ENCODE results near the gene FAHD2A.

Gene FAHD2A

DNA sequence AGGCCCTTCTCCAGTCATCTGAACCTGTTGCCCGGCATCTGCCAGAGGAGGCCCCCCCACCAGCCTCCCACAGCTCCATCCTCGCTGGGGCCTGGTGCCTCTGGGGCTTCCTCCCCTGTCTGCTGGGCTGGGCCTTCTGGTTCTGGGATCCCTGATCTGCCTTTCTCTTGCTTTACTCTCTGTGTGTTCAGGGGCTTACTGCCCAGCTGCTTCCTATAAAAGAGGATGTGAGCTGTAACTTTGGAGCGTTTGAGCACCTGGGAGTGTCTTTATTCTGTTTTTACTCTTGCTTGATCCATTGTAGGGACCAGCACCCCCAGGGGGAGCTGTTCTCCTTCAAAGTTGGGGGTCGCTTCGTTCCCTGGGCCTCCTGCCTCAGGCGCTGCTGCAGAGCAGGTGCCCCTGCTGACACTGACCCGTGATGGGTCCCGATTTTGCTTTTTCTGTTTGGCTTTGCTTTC, 23.1 kb upstream of the FAHD2A start:
- Histone ChIP-seq H3K9me2 (ENCODE audit: low read depth, low read length) (no peaks in the 10 kb centered on the region), H3K9ac (ENCODE audit: low read length) (no peak overlapping the region), H3K36me3 (ENCODE audit: insufficient read depth, low read length) (no peaks in the 10 kb centered on the region), H3F3A (ENCODE audit: insufficient read depth, low read length) (no peaks in the 10 kb centered on the region), H3K79me2 (ENCODE audit: insufficient read depth, low read length) (no peaks in the 10 kb centered on the region), H2AFZ (ENCODE audit: low read length) (no peak overlapping the region), H3K27me3 (ENCODE audit: insufficient read depth, low read length) (no peaks in the 10 kb centered on the region), H4K20me1 (ENCODE audit: insufficient read depth, low read length) (no peaks in the 10 kb centered on the region), H3K27ac (ENCODE audit: low read depth, low read length, poor library complexity, severe bottlenecking) (no peak overlapping the region), H3K9me3 (ENCODE audit: low read length) (no peaks in the 10 kb centered on the region), H3K4me1 (ENCODE audit: insufficient read depth, low read length, severe bottlenecking) (no peaks in the 10 kb centered on the region), H3K4me3 (ENCODE audit: low read depth, low read length, poor library complexity, severe bottlenecking) (no peak overlapping the region), H3K4me2 (ENCODE audit: low read length) (no peak overlapping the region)
- TF ChIP-seq, protein P1, sequence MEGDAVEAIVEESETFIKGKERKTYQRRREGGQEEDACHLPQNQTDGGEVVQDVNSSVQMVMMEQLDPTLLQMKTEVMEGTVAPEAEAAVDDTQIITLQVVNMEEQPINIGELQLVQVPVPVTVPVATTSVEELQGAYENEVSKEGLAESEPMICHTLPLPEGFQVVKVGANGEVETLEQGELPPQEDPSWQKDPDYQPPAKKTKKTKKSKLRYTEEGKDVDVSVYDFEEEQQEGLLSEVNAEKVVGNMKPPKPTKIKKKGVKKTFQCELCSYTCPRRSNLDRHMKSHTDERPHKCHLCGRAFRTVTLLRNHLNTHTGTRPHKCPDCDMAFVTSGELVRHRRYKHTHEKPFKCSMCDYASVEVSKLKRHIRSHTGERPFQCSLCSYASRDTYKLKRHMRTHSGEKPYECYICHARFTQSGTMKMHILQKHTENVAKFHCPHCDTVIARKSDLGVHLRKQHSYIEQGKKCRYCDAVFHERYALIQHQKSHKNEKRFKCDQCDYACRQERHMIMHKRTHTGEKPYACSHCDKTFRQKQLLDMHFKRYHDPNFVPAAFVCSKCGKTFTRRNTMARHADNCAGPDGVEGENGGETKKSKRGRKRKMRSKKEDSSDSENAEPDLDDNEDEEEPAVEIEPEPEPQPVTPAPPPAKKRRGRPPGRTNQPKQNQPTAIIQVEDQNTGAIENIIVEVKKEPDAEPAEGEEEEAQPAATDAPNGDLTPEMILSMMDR (IDR thresholded peaks at IDR 0.05; ENCODE audit: low read length), result peak; percentile 16; the same call in 1 of the 2 replicates
- no peak for TF ChIP-seq EZH2 (IDR thresholded peaks at IDR 0.05; ENCODE audit: borderline replicate concordance, low read length)

DNA sequence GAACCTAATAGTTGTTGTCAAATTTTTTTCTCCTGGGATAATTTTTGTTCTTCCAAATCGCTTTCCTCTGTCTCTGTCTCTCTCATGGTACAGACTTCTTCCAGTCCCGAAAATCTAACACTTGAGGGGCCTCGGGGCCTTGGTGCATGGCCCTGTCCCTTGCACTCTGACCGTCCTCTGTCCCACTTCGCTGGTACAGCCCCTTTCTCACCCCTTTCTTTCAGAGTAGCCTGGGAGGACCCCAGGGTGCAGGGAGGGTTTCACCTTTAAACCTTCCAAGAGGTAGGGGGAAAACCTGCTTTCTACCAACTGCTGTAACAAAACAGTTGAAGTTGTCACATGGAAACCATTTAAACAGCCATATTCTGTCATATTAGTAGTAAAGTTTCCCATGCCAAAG, 22.2 kb upstream of the FAHD2A start:
- H2AFZ ChIP-seq (ENCODE audit: low read length), result no peak overlapping the region
- H4K20me1 ChIP-seq (ENCODE audit: insufficient read depth, low read length), result no peaks in the 10 kb centered on the region
- no peaks in the 10 kb centered on the region for H3K36me3 ChIP-seq (ENCODE audit: insufficient read depth, low read length)
- no peaks in the 10 kb centered on the region for H3K27me3 ChIP-seq (ENCODE audit: insufficient read depth, low read length)
- no peak overlapping the region for H3K4me2 ChIP-seq (ENCODE audit: low read length)
- H3K4me1 ChIP-seq (ENCODE audit: insufficient read depth, low read length, severe bottlenecking), result no peaks in the 10 kb centered on the region
- no peaks in the 10 kb centered on the region for H3F3A ChIP-seq (ENCODE audit: insufficient read depth, low read length)
- no peak overlapping the region for H3K9ac ChIP-seq (ENCODE audit: low read length)
- H3K4me3 ChIP-seq (ENCODE audit: low read depth, low read length, poor library complexity, severe bottlenecking), result no peak overlapping the region
- H3K79me2 ChIP-seq (ENCODE audit: insufficient read depth, low read length), result no peaks in the 10 kb centered on the region
- H3K27ac ChIP-seq (ENCODE audit: low read depth, low read length, poor library complexity, severe bottlenecking), result no peak overlapping the region
- no peaks in the 10 kb centered on the region for H3K9me2 ChIP-seq (ENCODE audit: low read depth, low read length)
- H3K9me3 ChIP-seq (ENCODE audit: low read length), result no peaks in the 10 kb centered on the region
- TF ChIP-seq, protein P1 (IDR thresholded peaks at IDR 0.05; ENCODE audit: low read length), result no peak
- no peak for TF ChIP-seq EZH2 (IDR thresholded peaks at IDR 0.05; ENCODE audit: borderline replicate concordance, low read length)

DNA sequence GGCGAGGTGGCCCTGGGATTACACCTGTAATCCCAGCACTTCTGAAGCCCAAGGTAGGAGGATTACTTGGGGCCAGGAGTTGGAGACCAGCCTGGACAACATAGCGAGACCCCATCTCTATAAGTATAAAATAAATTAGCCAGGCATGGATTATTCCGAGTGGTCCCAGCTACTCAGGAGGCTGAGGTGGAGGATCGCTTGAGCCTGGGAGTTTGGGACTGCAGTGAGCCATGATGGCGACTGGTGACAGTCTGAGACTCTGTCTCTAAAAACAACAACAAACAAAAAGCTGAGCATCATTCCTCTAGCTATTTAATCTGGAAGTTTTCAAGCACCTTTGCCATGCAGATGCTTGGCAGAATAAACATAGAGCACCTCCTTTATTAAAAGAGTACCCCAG, 21.8 kb upstream of the FAHD2A start:
- TF ChIP-seq, protein P1 (IDR thresholded peaks at IDR 0.05; ENCODE audit: low read length), result no peak
- no peak for TF ChIP-seq EZH2 (IDR thresholded peaks at IDR 0.05; ENCODE audit: borderline replicate concordance, low read length)
- H3K4me3 ChIP-seq (ENCODE audit: low read depth, low read length, poor library complexity, severe bottlenecking), result no peak overlapping the region

More for the DNA sequence above, 21.8 kb upstream of the FAHD2A start:
- H3K36me3 ChIP-seq (ENCODE audit: insufficient read depth, low read length), result no peaks in the 10 kb centered on the region
- no peaks in the 10 kb centered on the region for H3K27me3 ChIP-seq (ENCODE audit: insufficient read depth, low read length)
- H3K4me1 ChIP-seq (ENCODE audit: insufficient read depth, low read length, severe bottlenecking), result no peaks in the 10 kb centered on the region
- no peaks in the 10 kb centered on the region for H3K9me3 ChIP-seq (ENCODE audit: low read length)
- no peak overlapping the region for H3K9ac ChIP-seq (ENCODE audit: low read length)
- no peaks in the 10 kb centered on the region for H3F3A ChIP-seq (ENCODE audit: insufficient read depth, low read length)
- no peaks in the 10 kb centered on the region for H3K9me2 ChIP-seq (ENCODE audit: low read depth, low read length)
- H4K20me1 ChIP-seq (ENCODE audit: insufficient read depth, low read length), result no peaks in the 10 kb centered on the region
- no peak overlapping the region for H3K4me2 ChIP-seq (ENCODE audit: low read length)
- no peak overlapping the region for H3K27ac ChIP-seq (ENCODE audit: low read depth, low read length, poor library complexity, severe bottlenecking)
- no peaks in the 10 kb centered on the region for H3K79me2 ChIP-seq (ENCODE audit: insufficient read depth, low read length)
- no peak overlapping the region for H2AFZ ChIP-seq (ENCODE audit: low read length)
